Left hindlimb (tissue), 1 donor: Measurements from ENCODE around the gene NR1H3.

ENCODE experiments used
- DNase-seq: peaks from one replicate; pipeline ENCODE4 v3.0.0-alpha.2; 2018

The NR1H3 gene

DNA sequence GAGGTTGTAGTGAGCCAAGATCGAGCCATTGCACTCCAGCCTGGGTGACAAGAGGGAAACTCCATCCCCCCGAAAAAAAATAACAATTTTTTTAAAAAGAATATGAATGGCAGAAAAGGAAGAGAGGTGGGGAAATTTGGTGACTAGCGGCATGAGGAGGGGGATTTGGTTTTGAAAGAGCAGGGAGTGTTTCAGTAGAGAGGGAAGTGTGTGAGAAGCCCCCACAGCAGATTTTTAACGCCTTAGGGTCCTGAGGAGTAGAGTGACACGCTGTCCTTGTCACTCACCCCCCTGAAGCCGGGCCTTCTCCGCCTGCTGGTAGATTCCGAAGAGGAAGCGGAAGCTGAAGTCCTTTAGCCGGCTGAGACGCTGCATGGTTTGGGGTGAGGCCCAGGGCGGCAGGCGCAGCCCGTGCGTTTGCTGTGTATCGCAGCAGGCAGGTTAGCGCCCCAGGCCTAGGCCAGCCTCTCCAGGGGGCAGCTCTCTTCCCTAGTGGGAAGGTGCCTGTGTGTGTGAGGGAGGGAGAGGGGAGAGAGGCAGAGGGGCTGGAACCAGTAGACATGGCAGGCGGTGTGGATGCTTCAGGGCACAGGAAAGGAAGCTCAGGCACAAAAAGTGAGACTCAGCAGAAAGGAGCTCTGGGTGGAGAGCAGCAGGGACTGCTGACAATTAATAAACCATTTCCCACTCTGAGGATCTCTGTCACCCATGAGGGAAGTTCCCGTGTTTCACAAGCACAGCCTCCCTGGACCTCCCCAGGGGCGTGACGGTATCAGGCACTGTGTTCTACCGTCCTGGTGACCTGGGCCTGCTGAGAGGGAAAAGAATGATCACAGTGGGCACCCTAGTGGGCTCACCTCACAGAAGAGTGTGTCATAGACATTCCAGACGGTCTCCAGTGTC, 13.1 kb upstream of the NR1H3 start:
- no peak for DNase-seq

- DNase-seq: no peak
Observed at GRCh38 chr11:47245611-47246357, 12.0 kb upstream of the NR1H3 start.

- no peak for DNase-seq
Observed at GRCh38 chr11:47247502-47247901, 10.3 kb upstream of the NR1H3 start.

- DNase-seq: no peak
Observed at GRCh38 chr11:47248304-47248663, 9.5 kb upstream of the NR1H3 start.

DNA sequence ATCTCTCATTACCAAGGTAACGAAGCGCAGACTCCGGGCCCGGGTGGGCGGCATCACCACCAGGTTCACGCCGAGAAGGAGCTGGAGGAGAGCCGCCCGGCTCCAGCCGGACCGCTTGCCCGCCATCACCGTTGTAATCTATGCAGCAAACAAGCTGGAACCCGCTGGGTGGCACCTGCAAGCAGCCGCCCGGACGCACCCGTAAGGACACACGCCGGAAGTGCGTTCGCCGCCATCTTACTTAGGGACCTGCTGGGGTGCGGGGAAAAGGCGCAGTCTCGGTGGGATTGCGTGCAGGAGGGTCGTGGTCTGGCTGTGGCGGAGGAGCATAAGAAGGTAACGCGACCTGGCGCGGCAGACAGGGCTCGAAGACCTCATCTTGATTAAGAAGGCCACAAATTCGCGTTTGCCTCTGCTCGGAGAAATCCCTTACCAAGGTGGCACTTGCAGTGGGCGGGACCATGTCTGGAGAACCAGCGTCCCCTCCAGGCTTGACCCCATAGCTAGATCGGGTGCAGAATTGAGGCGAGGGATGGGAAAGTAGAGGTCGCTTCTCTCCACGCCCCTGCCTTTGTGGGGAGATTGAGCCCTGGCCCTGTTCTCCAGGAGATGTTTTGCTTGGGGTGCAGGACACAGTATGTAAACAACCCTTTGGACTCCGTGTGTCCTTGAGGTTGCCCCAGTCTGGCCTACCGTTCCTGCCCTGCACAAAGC, 9.0 kb upstream of the NR1H3 start, which contains the start of gene ACP2:
Gene ACP2, minus strand, starts transcription at position 151 of the 714 bp plus-strand sequence. Its CDS starts 25 bp downstream, at position 126.
- peak; percentile 91 for DNase-seq

DNA sequence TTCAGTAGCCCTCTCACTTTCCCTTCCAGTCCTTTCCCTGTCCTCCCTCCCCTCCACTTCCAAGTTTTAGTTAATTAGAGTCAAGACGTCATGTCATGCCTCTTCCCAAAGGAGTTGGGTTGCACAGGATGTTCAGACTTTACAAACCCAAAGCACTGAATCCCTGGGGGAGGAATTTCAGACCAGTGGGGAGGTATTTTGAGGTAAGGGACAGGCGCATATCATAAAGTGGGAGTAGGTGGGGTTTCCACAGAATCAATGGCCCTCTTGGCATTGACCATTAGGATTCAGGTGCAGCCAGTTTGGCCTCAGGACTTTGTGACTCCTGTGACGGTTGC, 8.4 kb upstream of the NR1H3 start:
- no peak for DNase-seq

DNA sequence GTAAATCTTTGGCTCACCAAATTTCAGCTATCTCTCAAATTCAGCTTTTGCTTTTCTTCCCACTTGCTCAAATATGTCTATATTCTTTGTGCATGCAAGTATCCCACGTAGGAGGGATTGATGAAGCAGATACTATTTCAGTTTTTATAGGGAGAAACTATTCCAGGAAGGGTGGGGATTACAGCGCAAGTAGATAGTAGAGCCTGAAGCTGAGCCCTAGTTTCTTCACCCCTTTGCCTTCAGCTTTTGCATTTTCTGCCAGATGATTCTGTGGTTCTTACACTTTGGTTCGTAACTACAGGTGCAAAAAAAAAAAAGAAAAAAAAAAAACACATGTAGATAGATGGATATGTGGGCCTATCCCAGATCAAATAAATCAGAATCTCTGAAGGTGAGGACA, 6.0 kb upstream of the NR1H3 start:
- DNase-seq: no peak

DNA sequence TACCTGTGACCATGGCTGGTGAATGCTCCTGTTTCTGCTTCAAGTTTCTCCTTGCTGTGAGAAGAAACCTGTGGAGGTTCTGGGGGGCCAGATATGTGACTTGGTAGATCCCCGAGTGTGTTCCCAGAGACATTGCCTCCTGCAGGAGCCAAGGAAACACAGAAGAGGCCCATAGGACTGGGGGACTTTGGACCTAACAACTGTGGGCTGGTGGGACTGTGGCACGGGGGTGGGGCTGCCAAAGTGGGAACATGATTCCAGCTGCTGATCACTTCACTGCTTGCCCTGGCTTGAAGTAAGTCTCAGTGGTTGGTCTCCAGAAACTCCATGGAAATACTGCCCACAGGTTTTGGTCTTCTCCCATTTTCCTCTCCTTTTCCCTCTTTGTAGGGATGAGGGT, 4.1 kb upstream of the NR1H3 start:
- no peak for DNase-seq

- DNase-seq: no peak
Observed at GRCh38 chr11:47254386-47254785, 3.4 kb upstream of the NR1H3 start.

DNA sequence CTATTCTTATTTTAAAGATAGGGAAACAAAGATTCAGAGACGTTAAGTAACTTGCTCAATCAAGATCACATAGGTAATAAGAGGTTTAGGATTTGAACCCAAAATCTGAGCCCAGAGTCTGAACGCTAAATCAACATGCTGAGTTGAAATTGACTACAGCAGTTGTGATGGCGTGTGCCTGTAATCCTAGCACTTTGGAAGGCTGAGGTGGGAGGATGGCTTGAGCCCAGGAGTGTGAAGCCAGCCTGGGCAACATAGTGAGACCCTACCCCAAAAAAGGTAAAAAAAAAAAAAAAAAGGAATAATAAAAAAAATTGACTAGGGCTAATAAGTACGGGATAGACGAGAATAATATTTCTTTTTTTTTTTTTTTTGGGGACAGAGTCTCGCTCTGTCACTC, 1.4 kb upstream of the NR1H3 start:
- no peak for DNase-seq

GRCh38 chr11:47257177-47257516, 649 bp upstream of the NR1H3 start:
- no peak for DNase-seq

GRCh38 chr11:47258317-47258902, 614 bp downstream of the NR1H3 start:
- DNase-seq: no peak

DNA sequence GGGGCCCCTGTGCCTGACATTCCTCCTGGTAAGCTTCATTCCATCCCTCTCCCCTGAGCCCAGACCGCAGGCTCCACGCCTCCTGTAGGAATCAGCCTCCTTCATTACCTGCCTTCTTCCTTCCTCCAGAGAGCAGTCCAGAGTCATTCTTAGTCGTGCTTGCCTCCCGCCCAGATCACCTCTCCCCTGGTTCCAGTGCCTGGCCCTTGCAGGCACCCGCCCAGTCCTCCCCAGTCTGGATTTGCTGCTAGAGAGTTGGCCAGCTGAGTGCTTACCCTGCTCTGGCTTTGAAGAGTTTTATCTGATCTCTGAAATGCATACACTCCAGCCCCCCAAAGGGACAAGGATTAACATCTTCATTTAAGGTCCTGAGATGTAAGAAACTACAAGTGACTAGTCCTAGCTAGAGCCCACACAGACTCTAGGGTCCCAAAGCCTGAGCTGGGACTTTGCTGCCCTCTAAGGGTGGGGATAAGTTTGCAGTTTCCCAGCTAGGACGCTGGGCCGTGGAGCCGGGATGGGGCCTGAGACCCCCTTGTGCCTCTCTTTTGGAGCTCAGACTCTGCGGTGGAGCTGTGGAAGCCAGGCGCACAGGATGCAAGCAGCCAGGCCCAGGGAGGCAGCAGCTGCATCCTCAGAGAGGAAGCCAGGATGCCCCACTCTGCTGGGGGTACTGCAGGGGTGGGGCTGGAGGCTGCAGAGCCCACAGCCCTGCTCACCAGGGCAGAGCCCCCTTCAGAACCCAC, 1.6 kb downstream of the NR1H3 start:
- no peak for DNase-seq

DNA sequence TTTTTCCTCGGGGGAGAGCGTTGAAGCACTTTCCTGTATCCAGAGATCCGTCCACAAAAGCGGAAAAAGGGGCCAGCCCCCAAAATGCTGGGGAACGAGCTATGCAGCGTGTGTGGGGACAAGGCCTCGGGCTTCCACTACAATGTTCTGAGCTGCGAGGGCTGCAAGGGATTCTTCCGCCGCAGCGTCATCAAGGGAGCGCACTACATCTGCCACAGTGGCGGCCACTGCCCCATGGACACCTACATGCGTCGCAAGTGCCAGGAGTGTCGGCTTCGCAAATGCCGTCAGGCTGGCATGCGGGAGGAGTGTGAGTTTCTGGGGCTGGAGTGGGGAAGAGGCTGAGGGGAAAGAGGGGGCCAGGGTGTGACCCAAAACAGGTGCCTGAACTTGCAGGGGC, 2.6 kb downstream of the NR1H3 start:
- DNase-seq: no peak

- DNase-seq: no peak
Observed at GRCh38 chr11:47261291-47261800, 3.5 kb downstream of the NR1H3 start.

DNA sequence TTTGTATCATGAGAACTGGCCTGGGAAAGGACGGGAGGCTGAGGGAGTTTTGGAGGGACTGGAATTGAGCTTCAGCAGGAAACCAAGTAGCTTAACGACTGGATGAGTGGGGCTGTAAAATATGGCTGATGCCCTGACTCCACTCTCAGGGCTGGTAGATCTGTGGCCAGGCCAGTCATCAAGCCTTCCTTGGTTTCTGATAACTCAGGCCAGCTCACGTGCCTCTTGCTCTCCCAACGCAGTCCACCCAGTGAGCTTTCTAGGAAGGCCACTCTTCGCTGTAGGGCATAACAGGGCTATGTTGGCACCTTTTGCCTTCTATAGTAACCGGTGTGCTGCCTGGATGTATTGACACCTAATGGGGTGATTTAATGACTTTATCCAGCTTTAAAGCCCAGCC, 6.3 kb downstream of the NR1H3 start:
- DNase-seq: no peak

DNA sequence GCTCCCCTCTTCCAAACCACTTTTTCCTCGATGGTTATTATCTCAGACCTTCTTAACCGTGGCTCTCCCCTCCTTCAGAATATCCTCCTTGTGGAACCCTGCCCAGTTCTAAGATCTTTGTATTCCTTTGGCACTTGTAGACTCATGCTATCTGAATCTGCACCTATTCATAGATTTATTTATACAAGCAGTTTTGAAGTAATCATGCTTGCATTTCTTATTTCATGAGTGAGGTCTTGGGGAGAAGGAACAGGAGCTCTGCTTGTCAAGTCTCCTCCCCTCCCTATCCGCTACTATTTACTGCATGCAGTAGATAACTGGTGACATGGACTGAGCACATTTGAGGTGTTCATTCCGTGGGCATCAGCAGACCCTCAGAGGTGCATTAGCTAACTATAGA, 6.7 kb downstream of the NR1H3 start:
- no peak for DNase-seq

DNA sequence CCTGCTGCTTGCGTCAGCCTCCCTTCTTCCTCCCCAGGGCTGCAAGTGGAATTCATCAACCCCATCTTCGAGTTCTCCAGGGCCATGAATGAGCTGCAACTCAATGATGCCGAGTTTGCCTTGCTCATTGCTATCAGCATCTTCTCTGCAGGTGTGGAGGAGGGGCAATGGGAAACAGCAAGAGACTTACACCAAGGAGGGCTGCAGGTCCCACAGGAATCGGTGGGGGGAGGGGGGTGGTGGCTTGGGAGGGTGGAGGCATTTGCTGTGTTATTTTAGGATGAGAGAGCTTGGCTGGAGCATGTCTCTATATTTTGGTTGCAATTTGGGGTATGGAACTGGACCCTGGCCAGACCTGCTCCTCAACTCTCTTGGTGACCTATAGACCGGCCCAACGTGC, 10.1 kb downstream of the NR1H3 start:
- no peak for DNase-seq

DNA sequence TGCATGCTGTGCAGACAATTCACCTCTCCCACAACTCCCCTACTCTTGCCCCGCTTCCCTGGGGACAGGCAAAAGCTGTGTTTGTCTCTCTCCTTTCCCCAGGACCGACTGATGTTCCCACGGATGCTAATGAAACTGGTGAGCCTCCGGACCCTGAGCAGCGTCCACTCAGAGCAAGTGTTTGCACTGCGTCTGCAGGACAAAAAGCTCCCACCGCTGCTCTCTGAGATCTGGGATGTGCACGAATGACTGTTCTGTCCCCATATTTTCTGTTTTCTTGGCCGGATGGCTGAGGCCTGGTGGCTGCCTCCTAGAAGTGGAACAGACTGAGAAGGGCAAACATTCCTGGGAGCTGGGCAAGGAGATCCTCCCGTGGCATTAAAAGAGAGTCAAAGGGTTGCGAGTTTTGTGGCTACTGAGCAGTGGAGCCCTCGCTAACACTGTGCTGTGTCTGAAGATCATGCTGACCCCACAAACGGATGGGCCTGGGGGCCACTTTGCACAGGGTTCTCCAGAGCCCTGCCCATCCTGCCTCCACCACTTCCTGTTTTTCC, 10.7 kb downstream of the NR1H3 start:
- no peak for DNase-seq

DNA sequence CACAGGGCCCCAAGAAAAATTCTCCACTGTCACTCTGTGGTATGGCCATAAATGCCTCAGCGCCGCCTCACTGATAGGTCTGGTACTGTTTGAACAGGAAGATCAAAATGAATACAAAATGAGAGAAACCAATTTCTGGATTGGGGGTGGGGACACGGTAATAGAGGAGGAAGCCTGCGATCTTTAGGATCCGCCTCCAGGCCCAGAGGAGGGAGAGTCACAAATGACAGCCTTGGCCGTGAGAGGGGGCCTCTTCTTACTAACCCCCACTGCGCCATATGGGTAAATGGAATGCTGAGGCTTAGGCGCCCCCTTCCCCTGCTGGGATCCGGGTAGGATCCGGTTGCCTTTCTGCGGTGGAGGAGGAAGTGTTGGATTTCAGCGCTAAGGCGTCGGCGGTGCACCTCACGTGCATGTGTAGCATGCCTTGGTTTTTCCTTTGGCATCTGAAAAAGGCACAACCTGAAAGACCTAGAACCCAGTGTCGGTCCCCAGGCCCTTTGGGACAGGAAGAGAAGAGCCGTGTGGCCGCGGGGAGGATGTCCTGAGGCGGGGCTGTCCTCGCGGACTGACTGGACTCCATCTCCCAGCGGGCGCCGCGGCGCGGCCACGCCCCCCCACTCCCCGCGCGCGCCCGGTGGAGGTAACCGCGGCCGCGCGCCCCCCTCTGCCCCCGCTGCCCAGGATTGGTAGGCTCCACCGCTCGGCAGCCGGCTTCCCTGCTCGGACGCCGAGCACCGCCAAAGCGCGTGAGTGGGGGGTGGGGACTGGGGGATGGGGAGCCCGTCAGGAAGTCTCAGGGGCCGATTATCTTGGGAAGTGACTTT, 11.4 kb downstream of the NR1H3 start:
- DNase-seq: peak; percentile 91

- DNase-seq: peak; percentile 87
Observed at GRCh38 chr11:47269829-47270305, 12.1 kb downstream of the NR1H3 start, which contains the start of gene MADD. Gene MADD, plus strand, starts transcription at chr11:47270133.
